Measurements from ENCODE around the gene VCP.

Gene VCP

GRCh38 chr9:35072461-35073278 is at the start of gene VCP:
Gene VCP (minus strand): TSS chr9:35072625. CDS start chr9:35072353, 272 bp downstream.
- Histone ChIP-seq H3K9ac (ENCODE audit: low read length) (peak within 1 kb of the TSS; percentile 99), H3K36me3 (ENCODE audit: control insufficient read depth, insufficient read depth, low read length, severe bottlenecking) (peaks cover 15% of the 10 kb centered on the region)
- peak; percentile 100 for DNase-seq (ENCODE audit: low read depth)

DNA sequence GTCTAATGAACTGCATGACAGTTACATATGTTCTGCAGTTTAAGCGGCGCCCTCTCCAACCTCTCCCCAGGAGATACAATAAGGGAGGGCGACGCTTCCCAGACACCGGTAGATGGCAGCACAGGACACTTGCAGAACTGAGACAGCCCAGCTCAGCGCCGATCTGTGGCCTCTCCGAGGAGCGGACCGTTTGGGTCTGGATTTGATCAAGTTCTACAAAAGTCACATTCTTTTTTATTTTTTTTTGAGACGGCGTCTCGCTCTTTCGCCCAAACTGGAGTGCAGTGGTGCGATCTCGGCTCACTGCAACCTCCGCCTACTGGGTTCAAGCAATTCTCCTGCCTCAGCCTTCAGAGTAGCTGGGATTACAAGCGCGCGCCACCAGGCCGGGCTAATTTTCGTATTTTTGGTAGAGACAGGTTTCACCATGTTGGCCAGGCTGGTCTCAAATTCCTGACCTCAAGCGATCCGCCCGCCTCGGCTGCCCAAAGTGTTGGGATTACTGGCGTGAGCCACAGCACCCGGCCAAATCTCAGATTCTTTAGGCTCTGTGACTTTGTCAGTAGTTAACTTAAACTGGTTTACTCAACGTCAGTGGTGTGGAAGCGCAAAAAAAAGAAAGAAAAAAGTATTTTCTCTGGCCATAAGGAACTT is 44.6 kb upstream of the VCP start:
- peak overlapping the region; percentile 85 for H3K4me3 ChIP-seq (ENCODE audit: low read length)
- H3K27me3 ChIP-seq (replicated peaks; ENCODE audit: control insufficient read depth, insufficient read depth, low read length) = no peaks in the 10 kb centered on the region
- peak; percentile 99 for DNase-seq (ENCODE audit: low read depth)

More at GRCh38 chr9:35072461-35073278, at the start of gene VCP:
- Histone ChIP-seq H3K9me3 (ENCODE audit: control insufficient read depth, low read length) (no peaks in the 10 kb centered on the region), H3K27me3 (replicated peaks; ENCODE audit: control insufficient read depth, insufficient read depth, low read length) (no peaks in the 10 kb centered on the region), H3K4me3 (ENCODE audit: low read length) (peak within 1 kb of the TSS; percentile 94), H3K4me1 (ENCODE audit: control insufficient read depth, insufficient read depth, low read length) (peaks cover 39% of the 10 kb centered on the region)

DNA sequence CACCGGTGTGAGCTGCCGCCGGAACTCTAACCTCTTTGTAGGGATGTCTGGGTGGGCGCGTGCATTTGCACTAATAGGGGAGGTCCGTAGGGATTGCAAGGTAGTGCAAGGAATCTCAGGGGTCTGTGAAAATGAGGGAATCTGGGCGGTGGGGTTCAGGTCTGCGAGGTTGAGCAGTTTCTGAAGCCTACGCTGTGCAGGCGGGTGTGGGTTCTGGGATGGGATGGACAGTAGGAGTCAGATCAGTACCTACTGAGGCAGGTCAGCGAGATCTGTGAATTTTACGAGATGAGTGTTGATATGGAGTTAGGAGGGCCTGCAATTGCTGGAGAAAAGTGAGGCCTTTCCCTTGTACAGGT is 44.1 kb upstream of the VCP start:
- Histone ChIP-seq H3K27me3 (replicated peaks; ENCODE audit: control insufficient read depth, insufficient read depth, low read length) (no peaks in the 10 kb centered on the region), H3K4me1 (ENCODE audit: control insufficient read depth, insufficient read depth, low read length) (peaks cover 38% of the 10 kb centered on the region), H3K4me3 (ENCODE audit: low read length) (peak overlapping the region; percentile 85), H3K9me3 (ENCODE audit: control insufficient read depth, low read length) (no peaks in the 10 kb centered on the region), H3K36me3 (ENCODE audit: control insufficient read depth, insufficient read depth, low read length, severe bottlenecking) (no peaks in the 10 kb centered on the region), H3K9ac (ENCODE audit: low read length) (peak overlapping the region; percentile 85)
- no peak for DNase-seq (ENCODE audit: low read depth)

More for the DNA sequence above, 44.6 kb upstream of the VCP start:
- Histone ChIP-seq H3K9ac (ENCODE audit: low read length) (peak overlapping the region; percentile 85), H3K36me3 (ENCODE audit: control insufficient read depth, insufficient read depth, low read length, severe bottlenecking) (no peaks in the 10 kb centered on the region), H3K9me3 (ENCODE audit: control insufficient read depth, low read length) (no peaks in the 10 kb centered on the region), H3K4me1 (ENCODE audit: control insufficient read depth, insufficient read depth, low read length) (peaks cover 34% of the 10 kb centered on the region)

DNA sequence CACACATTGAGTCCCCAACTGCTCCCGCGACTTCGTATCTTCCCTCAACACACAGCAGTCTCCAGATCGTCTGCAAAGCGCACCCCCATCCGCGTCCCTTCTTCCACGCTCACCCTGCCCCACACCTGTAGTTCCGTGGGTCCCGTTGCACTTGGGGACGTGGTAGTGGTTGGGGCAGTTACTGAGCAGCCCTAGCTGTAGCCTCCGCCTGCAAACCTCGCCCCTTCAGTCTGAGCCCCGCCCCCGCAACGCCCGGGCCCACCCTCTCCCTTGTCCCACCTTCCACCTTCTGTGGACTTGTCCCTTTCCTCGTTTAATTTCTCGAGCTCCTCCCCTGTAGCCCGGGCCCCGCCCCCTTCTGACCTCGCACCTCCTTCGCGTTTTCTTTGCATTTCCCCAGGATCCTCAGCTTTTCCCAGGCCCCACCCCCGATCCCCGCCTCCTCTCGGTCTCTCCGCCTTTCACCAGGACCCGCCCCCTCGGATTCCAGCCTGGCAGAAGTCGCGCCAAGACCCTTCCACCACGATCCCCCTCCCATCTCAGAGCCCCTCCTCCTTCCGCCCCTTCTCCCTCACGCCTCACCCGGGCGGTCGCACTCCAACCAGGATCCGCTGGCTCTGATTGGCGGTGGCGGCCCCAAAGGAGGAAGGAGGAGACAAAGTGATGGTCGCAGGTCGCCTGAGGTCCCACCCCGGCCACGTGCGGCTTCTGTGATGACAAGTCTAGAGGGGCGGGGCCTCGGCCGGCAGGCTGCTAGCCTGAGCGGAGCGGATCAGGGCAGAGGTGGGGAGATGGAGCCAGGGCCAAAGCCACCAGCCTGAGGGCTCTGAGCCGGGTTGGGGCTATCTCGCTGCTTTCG is 43.5 kb upstream of the VCP start, which contains the start of gene ATOSB:
Gene ATOSB (minus strand): TSS at position 183 of the 859 bp plus-strand sequence. CDS start 7,588 bp downstream, outside the sequence.
- Histone ChIP-seq H3K27me3 (replicated peaks; ENCODE audit: control insufficient read depth, insufficient read depth, low read length) (no peaks in the 10 kb centered on the region), H3K36me3 (ENCODE audit: control insufficient read depth, insufficient read depth, low read length, severe bottlenecking) (no peaks in the 10 kb centered on the region), H3K9me3 (ENCODE audit: control insufficient read depth, low read length) (no peaks in the 10 kb centered on the region), H3K4me1 (ENCODE audit: control insufficient read depth, insufficient read depth, low read length) (peaks cover 39% of the 10 kb centered on the region), H3K4me3 (ENCODE audit: low read length) (peak within 1 kb of the TSS; percentile 85), H3K9ac (ENCODE audit: low read length) (peak within 1 kb of the TSS; percentile 94)
- peak; percentile 96 for DNase-seq (ENCODE audit: low read depth)

DNA sequence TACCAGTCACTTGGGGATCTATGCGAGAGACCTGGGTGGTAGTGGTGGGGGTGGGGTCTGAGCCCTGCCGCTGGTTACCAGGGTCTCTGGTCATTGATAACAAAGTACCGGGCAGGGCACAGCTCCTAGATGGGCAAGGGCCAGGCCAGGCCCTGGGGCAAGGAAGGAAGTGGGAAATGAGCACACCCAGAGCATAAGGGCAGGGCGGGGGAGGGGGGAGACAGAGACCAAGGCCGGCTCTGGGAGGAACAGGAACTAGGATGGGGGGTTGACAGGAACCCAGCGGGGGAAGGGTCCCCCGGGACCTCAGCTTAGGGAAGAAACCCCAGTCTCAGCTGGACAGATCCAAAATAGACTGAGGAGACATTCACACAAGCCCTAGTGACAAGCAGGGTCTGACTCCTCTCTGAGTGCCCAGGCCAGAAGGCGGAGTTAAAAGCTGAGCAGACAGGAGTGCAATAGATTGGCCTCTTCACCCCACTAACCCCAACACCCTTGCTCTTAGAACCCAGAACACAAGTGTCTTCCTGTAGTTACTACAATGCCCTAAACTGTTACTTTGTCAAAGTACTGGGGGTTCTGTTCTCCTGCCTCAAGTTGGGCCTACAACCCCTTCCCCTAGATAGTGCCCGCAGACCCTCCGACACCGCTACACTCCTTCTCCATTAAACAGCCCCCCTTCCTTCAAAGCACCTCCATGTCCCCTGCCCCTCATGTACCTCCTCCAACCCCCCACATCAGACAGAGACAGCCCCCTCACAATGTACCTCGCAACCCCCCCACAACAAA is 42.6 kb upstream of the VCP start:
- Histone ChIP-seq H3K4me1 (ENCODE audit: control insufficient read depth, insufficient read depth, low read length) (peaks cover 47% of the 10 kb centered on the region), H3K9me3 (ENCODE audit: control insufficient read depth, low read length) (no peaks in the 10 kb centered on the region), H3K9ac (ENCODE audit: low read length) (peak overlapping the region; percentile 94), H3K36me3 (ENCODE audit: control insufficient read depth, insufficient read depth, low read length, severe bottlenecking) (no peaks in the 10 kb centered on the region), H3K4me3 (ENCODE audit: low read length) (peak overlapping the region; percentile 85), H3K27me3 (replicated peaks; ENCODE audit: control insufficient read depth, insufficient read depth, low read length) (no peaks in the 10 kb centered on the region)
- DNase-seq (ENCODE audit: low read depth) = peak; percentile 71

- Histone ChIP-seq H3K9ac (ENCODE audit: low read length) (peak overlapping the region; percentile 94), H3K4me1 (ENCODE audit: control insufficient read depth, insufficient read depth, low read length) (peaks cover 55% of the 10 kb centered on the region), H3K27me3 (replicated peaks; ENCODE audit: control insufficient read depth, insufficient read depth, low read length) (no peaks in the 10 kb centered on the region), H3K9me3 (ENCODE audit: control insufficient read depth, low read length) (no peaks in the 10 kb centered on the region), H3K36me3 (ENCODE audit: control insufficient read depth, insufficient read depth, low read length, severe bottlenecking) (no peaks in the 10 kb centered on the region), H3K4me3 (ENCODE audit: low read length) (peak overlapping the region; percentile 85)
- DNase-seq (ENCODE audit: low read depth) = peak; percentile 99
Measured at GRCh38 chr9:35114113-35114839, 41.9 kb upstream of the VCP start.

- Histone ChIP-seq H3K9ac (ENCODE audit: low read length) (peak overlapping the region; percentile 85), H3K9me3 (ENCODE audit: control insufficient read depth, low read length) (no peaks in the 10 kb centered on the region), H3K4me3 (ENCODE audit: low read length) (peak overlapping the region; percentile 74), H3K36me3 (ENCODE audit: control insufficient read depth, insufficient read depth, low read length, severe bottlenecking) (peaks cover 13% of the 10 kb centered on the region), H3K4me1 (ENCODE audit: control insufficient read depth, insufficient read depth, low read length) (peaks cover 61% of the 10 kb centered on the region), H3K27me3 (replicated peaks; ENCODE audit: control insufficient read depth, insufficient read depth, low read length) (no peaks in the 10 kb centered on the region)
- DNase-seq (ENCODE audit: low read depth) = peak; percentile 80
Measured at GRCh38 chr9:35112257-35113020, 40.0 kb upstream of the VCP start.

DNA sequence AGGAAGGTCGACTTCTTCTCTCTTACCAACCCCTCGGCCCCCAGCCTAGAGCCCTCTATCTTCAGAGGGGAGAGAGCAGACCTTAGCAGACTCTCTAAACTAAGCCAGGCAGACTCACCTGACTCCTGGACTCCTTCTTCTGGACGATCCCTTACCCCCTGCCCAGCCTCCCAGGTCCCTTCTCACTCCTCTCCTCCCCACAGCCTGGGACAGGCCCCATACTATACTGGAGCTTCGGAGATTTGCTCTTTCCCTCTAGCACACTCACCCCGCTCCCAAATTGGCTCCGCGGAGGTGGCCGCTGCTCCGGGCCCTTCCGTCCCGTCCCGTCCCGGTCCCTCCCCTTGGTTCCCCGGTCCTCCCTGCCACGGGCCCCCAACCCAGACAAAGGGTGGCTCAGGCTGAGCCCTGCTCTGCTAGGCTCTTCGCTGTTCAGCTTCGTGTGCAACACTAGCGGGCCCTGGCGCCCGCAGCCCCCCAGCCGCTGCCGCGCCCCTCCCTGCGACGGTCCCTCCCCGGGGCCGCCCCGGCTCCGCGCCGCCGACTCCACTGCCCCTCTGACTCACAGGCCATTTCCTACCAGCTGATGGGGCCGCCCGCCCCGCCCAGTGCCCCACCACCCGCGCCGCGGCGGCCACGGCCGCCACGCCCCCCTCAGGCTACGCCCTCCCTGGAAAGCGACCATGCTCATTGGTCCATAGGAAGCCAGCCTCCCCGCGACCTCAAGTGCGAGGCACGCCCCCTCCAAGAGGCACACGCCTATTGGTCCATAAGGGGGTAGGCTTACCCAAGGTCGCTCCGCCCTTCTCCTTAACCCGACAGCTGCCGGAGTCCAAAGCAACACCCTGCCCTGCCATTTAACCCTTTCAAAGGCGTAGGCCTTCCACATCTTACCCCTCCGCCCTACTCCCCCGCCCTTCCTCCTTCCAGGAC is 38.8 kb upstream of the VCP start:
- Histone ChIP-seq H3K4me3 (ENCODE audit: low read length) (peak overlapping the region; percentile 96), H3K27me3 (replicated peaks; ENCODE audit: control insufficient read depth, insufficient read depth, low read length) (no peaks in the 10 kb centered on the region), H3K9ac (ENCODE audit: low read length) (peak overlapping the region; percentile 98), H3K36me3 (ENCODE audit: control insufficient read depth, insufficient read depth, low read length, severe bottlenecking) (peaks cover 25% of the 10 kb centered on the region), H3K4me1 (ENCODE audit: control insufficient read depth, insufficient read depth, low read length) (peaks cover 52% of the 10 kb centered on the region), H3K9me3 (ENCODE audit: control insufficient read depth, low read length) (no peaks in the 10 kb centered on the region)
- DNase-seq (ENCODE audit: low read depth) = peak; percentile 99

DNA sequence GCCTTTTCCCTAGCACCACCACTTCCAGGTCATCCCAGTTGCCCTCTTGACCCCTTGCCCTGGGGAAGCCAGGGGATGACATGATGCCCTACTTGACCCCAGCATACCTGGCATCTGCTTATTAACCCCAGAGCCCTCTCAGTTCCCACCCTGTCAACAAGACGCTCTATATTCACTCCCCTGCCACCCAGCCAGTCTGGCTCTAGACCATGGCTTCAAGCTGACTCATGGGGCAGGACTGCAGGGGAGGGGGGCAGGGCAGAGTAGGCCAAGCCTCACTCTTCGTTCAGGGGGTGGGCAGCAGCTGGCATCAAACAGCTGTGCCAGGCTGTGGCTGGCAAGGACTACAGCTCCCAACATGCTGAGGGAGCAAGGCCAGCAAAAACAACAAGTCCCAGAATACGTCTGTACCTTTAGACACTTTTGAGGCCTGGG is 37.9 kb upstream of the VCP start:
- DNase-seq (ENCODE audit: low read depth) = peak; percentile 67
- H3K36me3 ChIP-seq (ENCODE audit: control insufficient read depth, insufficient read depth, low read length, severe bottlenecking) = peaks cover 34% of the 10 kb centered on the region
- H3K27me3 ChIP-seq (replicated peaks; ENCODE audit: control insufficient read depth, insufficient read depth, low read length) = no peaks in the 10 kb centered on the region
- peaks cover 52% of the 10 kb centered on the region for H3K4me1 ChIP-seq (ENCODE audit: control insufficient read depth, insufficient read depth, low read length)
- H3K4me3 ChIP-seq (ENCODE audit: low read length) = peak overlapping the region; percentile 96
- H3K9ac ChIP-seq (ENCODE audit: low read length) = peak overlapping the region; percentile 98
- no peaks in the 10 kb centered on the region for H3K9me3 ChIP-seq (ENCODE audit: control insufficient read depth, low read length)

All from adipocyte (in vitro differentiated cells).